Mesenchymal stem cell (in vitro differentiated cells and primary cell): Measurements from ENCODE around the gene DSP.

ENCODE experiments used
- DNase-seq: peaks from one replicate; pipeline ENCODE4 v3.0.0-alpha.2; 2013
- H2AFZ ChIP-seq: one replicate; pipeline ENCODE4 v1.6.1; 2013; ENCODE audit warnings: low read depth, mild to moderate bottlenecking, control low read depth, inconsistent platforms, low read length, moderate library complexity
- H2AK5ac ChIP-seq: 2 replicates; pipeline ENCODE4 v1.6.1; 2013; ENCODE audit warnings: low read length, moderate library complexity, mild to moderate bottlenecking, inconsistent platforms; ENCODE audit not compliant: severe bottlenecking
- H2BK120ac ChIP-seq: one replicate; pipeline ENCODE4 v1.6.1; 2013; ENCODE audit warnings: low read depth, mild to moderate bottlenecking, inconsistent platforms, low read length, moderate library complexity
- H2BK12ac ChIP-seq, 2 experiments: one replicate each; pipeline ENCODE4 v1.6.1; 2013; ENCODE audit warnings: inconsistent platforms in 2 of 2, low read length in 2 of 2, mild to moderate bottlenecking in 2 of 2, moderate library complexity in 2 of 2, control low read depth in 1 of 2
- H2BK15ac ChIP-seq: one replicate; pipeline ENCODE4 v1.6.1; 2013; ENCODE audit warnings: mild to moderate bottlenecking, low read depth, inconsistent platforms; ENCODE audit not compliant: poor library complexity, severe bottlenecking
- H2BK5ac ChIP-seq: 2 replicates; pipeline ENCODE4 v1.6.1; 2013; ENCODE audit warnings: low read depth, mild to moderate bottlenecking, low read length, control low read depth, inconsistent platforms; ENCODE audit not compliant: poor library complexity, severe bottlenecking
- H3K14ac ChIP-seq, 2 experiments: one replicate each; pipeline ENCODE4 v1.6.1; 2013; ENCODE audit warnings: inconsistent platforms in 2 of 2, low read length in 2 of 2, control low read depth in 1 of 2, mild to moderate bottlenecking in 1 of 2, moderate library complexity in 1 of 2
- H3K18ac ChIP-seq, 2 experiments: one replicate each; pipeline ENCODE4 v1.6.1; 2013; ENCODE audit warnings: inconsistent platforms in 2 of 2, low read length in 2 of 2, control low read depth in 1 of 2, low read depth in 1 of 2, mild to moderate bottlenecking in 1 of 2
- H3K23ac ChIP-seq, 2 experiments: one replicate each; pipeline ENCODE4 v1.6.1; 2013; ENCODE audit warnings: inconsistent platforms in 2 of 2, low read length in 2 of 2, mild to moderate bottlenecking in 2 of 2, moderate library complexity in 2 of 2, control low read depth in 1 of 2
- H3K27ac ChIP-seq: 2 replicates; pipeline ENCODE4 v1.5.1; 2013; ENCODE audit warnings: mild to moderate bottlenecking, moderate library complexity, low read length, control low read depth, inconsistent platforms; ENCODE audit not compliant: poor library complexity, severe bottlenecking
- H3K27me3 ChIP-seq, 2 experiments: 2 replicates each; pipeline versions ENCODE4 v1.6.1 to v1.7.0; 2013; ENCODE audit warnings: low read length in 2 of 2, mild to moderate bottlenecking in 2 of 2, moderate library complexity in 2 of 2, control low read depth in 1 of 2, inconsistent platforms in 1 of 2; ENCODE audit not compliant: control insufficient read depth in 1 of 2, insufficient read depth in 1 of 2
- H3K36me3 ChIP-seq, 2 experiments: 2 replicates each; pipeline versions ENCODE4 v1.6.1 to v1.7.0; 2013; ENCODE audit warnings: low read length in 2 of 2, control low read depth in 1 of 2, inconsistent platforms in 1 of 2, low read depth in 1 of 2, mild to moderate bottlenecking in 1 of 2; ENCODE audit not compliant: insufficient read depth in 2 of 2, control insufficient read depth in 1 of 2
- H3K4ac ChIP-seq, 2 experiments: one replicate each; pipeline ENCODE4 v1.6.1; 2013; ENCODE audit warnings: inconsistent platforms in 2 of 2, low read length in 2 of 2, mild to moderate bottlenecking in 2 of 2, moderate library complexity in 2 of 2, control low read depth in 1 of 2, low read depth in 1 of 2
- H3K4me1 ChIP-seq: 2 replicates; pipeline ENCODE4 v1.6.1; 2013; ENCODE audit warnings: low read depth, low read length, control low read depth; ENCODE audit not compliant: control insufficient read depth, insufficient read depth
- H3K4me2 ChIP-seq: 2 replicates; pipeline ENCODE4 v1.6.1; 2013; ENCODE audit warnings: low read length, mild to moderate bottlenecking, inconsistent platforms; ENCODE audit not compliant: poor library complexity, severe bottlenecking
- H3K4me3 ChIP-seq, 2 experiments: 2 replicates each; pipeline versions ENCODE4 v1.5.1 to v1.7.0; 2013; ENCODE audit warnings: low read length in 2 of 2, mild to moderate bottlenecking in 2 of 2, control low read depth in 1 of 2, low read depth in 1 of 2; ENCODE audit not compliant: insufficient read depth in 1 of 2
- H3K79me1 ChIP-seq: replicated peaks from 2 replicates; pipeline ENCODE4 v1.6.1; 2013; ENCODE audit warnings: mild to moderate bottlenecking, control low read depth, low read length, inconsistent platforms; ENCODE audit not compliant: poor library complexity, severe bottlenecking
- H3K9ac ChIP-seq: 2 replicates; pipeline ENCODE4 v1.7.0; 2013; ENCODE audit warnings: mild to moderate bottlenecking, low read length, moderate library complexity
- H3K9me3 ChIP-seq: 2 replicates; pipeline ENCODE4 v1.7.0; 2013; ENCODE audit warnings: mild to moderate bottlenecking, low read length; ENCODE audit not compliant: control insufficient read depth
- H4K8ac ChIP-seq: one replicate; pipeline ENCODE4 v1.6.1; 2013; ENCODE audit warnings: inconsistent platforms, mild to moderate bottlenecking, low read length, moderate library complexity
- H4K91ac ChIP-seq: one replicate; pipeline ENCODE4 v1.6.1; 2013; ENCODE audit warnings: mild to moderate bottlenecking, low read length, inconsistent platforms
- WGBS: methylation state at CpG from one replicate; pipeline ENCODE4 v1.1.7; 2013; ENCODE audit warnings: mixed read lengths; 5-methylcytosine and 5-hydroxymethylcytosine counted together

DSP gene

GRCh38 chr6:7569082-7569481 lies 27.6 kb downstream of the DSP start:
- Histone ChIP-seq H3K14ac (no peak overlapping the region), H3K36me3 (peaks cover 0 to 44% of the 10 kb centered on the region in 2 experiments), H3K4me1 (no peaks in the 10 kb centered on the region), H2BK15ac (no peak overlapping the region), H3K4me2 (no peak overlapping the region), H2BK5ac (no peak overlapping the region), H3K27me3 (no peaks in the 10 kb centered on the region), H4K91ac (no peak overlapping the region), H3K9me3 (no peaks in the 10 kb centered on the region), H3K23ac (no peak overlapping the region), H3K79me1 (peaks cover 3% of the 10 kb centered on the region), H2BK120ac (no peak overlapping the region), H2AK5ac (no peak overlapping the region), H2AFZ (no peak overlapping the region), H3K4me3 (no peak overlapping the region), H3K4ac (no peak overlapping the region), H3K9ac (no peak overlapping the region), H4K8ac (no peak overlapping the region), H3K27ac (no peak overlapping the region), H3K18ac (no peak overlapping the region), H2BK12ac (no peak overlapping the region)
- no peak for DNase-seq
- 97% methylated on average over 13 of the region's 13 CpGs for WGBS

- no peaks in the 10 kb centered on the region for H3K9me3 ChIP-seq
- no peak overlapping the region for H3K27ac ChIP-seq
- no peak overlapping the region for H4K91ac ChIP-seq
- no peak overlapping the region for H3K9ac ChIP-seq
- H3K14ac ChIP-seq, result no peak overlapping the region
- H3K79me1 ChIP-seq, result peaks cover 2% of the 10 kb centered on the region
- no peak overlapping the region for H3K18ac ChIP-seq
- peaks cover 0 to 37% of the 10 kb centered on the region in 2 experiments for H3K36me3 ChIP-seq
- no peak overlapping the region for H2AK5ac ChIP-seq
- H2BK15ac ChIP-seq, result no peak overlapping the region
- 100% methylated on average over 4 of the region's 9 CpGs for WGBS
- H3K23ac ChIP-seq, result no peak overlapping the region
- H3K27me3 ChIP-seq, result no peaks in the 10 kb centered on the region
- no peak overlapping the region for H2AFZ ChIP-seq
- DNase-seq, result no peak
- no peak overlapping the region for H2BK120ac ChIP-seq
- no peak overlapping the region for H4K8ac ChIP-seq
- no peak overlapping the region for H2BK12ac ChIP-seq
- H3K4me1 ChIP-seq, result no peaks in the 10 kb centered on the region
- no peak overlapping the region for H2BK5ac ChIP-seq
- no peak overlapping the region for H3K4ac ChIP-seq
- H3K4me3 ChIP-seq, result no peak overlapping the region
- no peak overlapping the region for H3K4me2 ChIP-seq
Measured at GRCh38 chr6:7572213-7572943, 30.9 kb downstream of the DSP start.

- Histone ChIP-seq H3K9me3 (no peaks in the 10 kb centered on the region), H2BK120ac (no peak overlapping the region), H3K18ac (no peak overlapping the region), H3K9ac (no peak overlapping the region), H3K4me2 (no peak overlapping the region), H2BK5ac (no peak overlapping the region), H3K36me3 (peaks cover 0 to 31% of the 10 kb centered on the region in 2 experiments), H4K91ac (no peak overlapping the region), H3K4me1 (no peaks in the 10 kb centered on the region), H2BK15ac (no peak overlapping the region), H2AK5ac (no peak overlapping the region), H3K27me3 (peaks cover 0 to 3% of the 10 kb centered on the region in 2 experiments), H4K8ac (no peak overlapping the region), H3K14ac (no peak overlapping the region), H3K4ac (no peak overlapping the region), H3K23ac (no peak overlapping the region), H2AFZ (no peak overlapping the region), H3K79me1 (peaks cover 3% of the 10 kb centered on the region), H2BK12ac (no peak overlapping the region), H3K27ac (no peak overlapping the region), H3K4me3 (no peak overlapping the region)
- WGBS, result 100% methylated on average over 2 of the region's 2 CpGs
- no peak for DNase-seq
Measured at GRCh38 chr6:7574500-7574899, 33.0 kb downstream of the DSP start.

- no peak overlapping the region for H2BK5ac ChIP-seq
- H2BK15ac ChIP-seq, result no peak overlapping the region
- DNase-seq, result no peak
- no CpG with 5 or more reads among the region's 2 CpGs for WGBS
- no peak overlapping the region for H2BK120ac ChIP-seq
- H2BK12ac ChIP-seq, result no peak overlapping the region
- no peak overlapping the region for H4K91ac ChIP-seq
- H4K8ac ChIP-seq, result no peak overlapping the region
- peaks cover 5% of the 10 kb centered on the region for H3K4me1 ChIP-seq
- no peak overlapping the region for H3K23ac ChIP-seq
- H3K36me3 ChIP-seq, result peaks cover 0 to 33% of the 10 kb centered on the region in 2 experiments
- no peak overlapping the region for H3K18ac ChIP-seq
- H3K4ac ChIP-seq, result no peak overlapping the region
- H3K14ac ChIP-seq, result no peak overlapping the region
- no peak overlapping the region for H3K9ac ChIP-seq
- no peak overlapping the region for H3K4me3 ChIP-seq
- H2AK5ac ChIP-seq, result no peak overlapping the region
- peaks cover 22% of the 10 kb centered on the region for H3K79me1 ChIP-seq
- no peak overlapping the region for H3K27ac ChIP-seq
- H3K4me2 ChIP-seq, result no peak overlapping the region
- no peak overlapping the region for H2AFZ ChIP-seq
- H3K9me3 ChIP-seq, result no peaks in the 10 kb centered on the region
- peaks cover 0 to 4% of the 10 kb centered on the region in 2 experiments for H3K27me3 ChIP-seq
Measured at GRCh38 chr6:7578516-7578915, 37.0 kb downstream of the DSP start.
